Measurements from ENCODE around the gene PPTC7. TPM values are rescaled to one million over a fixed set of nuclear protein-coding genes. Genes with fewer than 3 reads are reported as not detected.

PPTC7 gene
- total and polyA plus RNA-seq, 2 of the 13 experiments (the other 11 are each of a cell fraction or from before 2014, with no cell fraction given): 4.8 to 12.3 TPM

DNA sequence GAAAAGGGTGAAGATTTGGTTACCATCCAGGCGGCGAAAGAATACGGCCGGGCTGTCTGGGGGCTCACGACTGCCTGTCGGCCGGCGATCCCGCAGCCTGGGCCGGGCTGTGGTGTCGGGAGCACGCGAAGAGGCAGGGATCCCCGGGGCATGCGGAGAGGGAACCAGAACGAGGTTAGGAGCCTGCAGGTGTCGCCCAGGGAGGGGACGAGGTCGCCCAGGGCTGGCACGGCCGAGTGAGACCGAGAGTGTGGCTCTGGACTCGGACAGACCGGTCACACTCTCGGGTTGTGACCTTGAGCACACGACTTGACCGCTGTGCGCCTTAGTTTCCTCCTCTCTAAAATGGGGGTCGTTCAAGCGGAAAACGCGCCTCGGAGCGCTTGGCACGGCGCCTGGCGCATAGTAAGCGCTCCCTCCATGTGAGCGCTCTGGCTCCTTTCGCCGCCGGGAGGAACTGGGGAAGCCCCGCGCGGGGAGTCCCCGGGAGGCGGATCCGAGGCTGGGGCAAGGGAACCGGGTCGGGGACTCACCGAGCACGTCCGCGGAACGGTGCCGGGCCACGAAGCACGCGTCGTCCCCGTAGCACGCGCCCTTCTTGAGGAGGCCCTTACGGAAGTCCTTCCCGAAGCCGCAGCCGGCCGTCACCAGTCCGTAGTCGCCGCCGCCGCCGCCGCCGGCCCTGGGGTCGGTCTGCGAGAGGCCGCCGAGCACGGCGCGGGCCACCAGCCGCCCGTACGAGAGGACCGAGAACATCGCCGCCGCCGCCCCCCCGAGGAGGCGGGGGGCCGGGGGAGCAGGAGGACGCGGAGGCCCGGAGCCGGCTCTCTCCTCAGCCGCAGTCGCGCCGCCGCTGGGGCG, 612 bp downstream of the PPTC7 start:
- peak; percentile 52 for ATAC-seq
- no peak for TF ChIP-seq ZNF329 (CRISPR knock-in tag; IDR thresholded peaks at IDR 0.05; ENCODE audit: low read depth)
- 0 out of 2 replicates have a peak, but pooled peaks have one; percentile 25 for TF ChIP-seq THAP9 (CRISPR knock-in tag; IDR thresholded peaks at IDR 0.05; ENCODE audit: borderline replicate concordance)
- TF ChIP-seq ZNF569 (CRISPR knock-in tag; IDR thresholded peaks at IDR 0.05; ENCODE audit: borderline replicate concordance): no peak
- TF ChIP-seq, protein P1, sequence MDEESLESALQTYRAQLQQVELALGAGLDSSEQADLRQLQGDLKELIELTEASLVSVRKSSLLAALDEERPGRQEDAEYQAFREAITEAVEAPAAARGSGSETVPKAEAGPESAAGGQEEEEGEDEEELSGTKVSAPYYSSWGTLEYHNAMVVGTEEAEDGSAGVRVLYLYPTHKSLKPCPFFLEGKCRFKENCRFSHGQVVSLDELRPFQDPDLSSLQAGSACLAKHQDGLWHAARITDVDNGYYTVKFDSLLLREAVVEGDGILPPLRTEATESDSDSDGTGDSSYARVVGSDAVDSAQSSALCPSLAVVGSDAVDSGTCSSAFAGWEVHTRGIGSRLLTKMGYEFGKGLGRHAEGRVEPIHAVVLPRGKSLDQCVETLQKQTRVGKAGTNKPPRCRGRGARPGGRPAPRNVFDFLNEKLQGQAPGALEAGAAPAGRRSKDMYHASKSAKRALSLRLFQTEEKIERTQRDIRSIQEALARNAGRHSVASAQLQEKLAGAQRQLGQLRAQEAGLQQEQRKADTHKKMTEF (CRISPR knock-in tag; IDR thresholded peaks at IDR 0.05): no peak
- no peak for TF ChIP-seq ZNF761 (CRISPR knock-in tag; conservative IDR thresholded peaks at IDR 0.05)
- peak; percentile 85; the same call in 1 of the 2 replicates for TF ChIP-seq MTF2 (CRISPR knock-in tag; IDR thresholded peaks at IDR 0.05; ENCODE audit: borderline replicate concordance)
- TF ChIP-seq MAFK (conservative IDR thresholded peaks at IDR 0.05 in 1 of 2, IDR thresholded peaks at IDR 0.05 in 1 of 2; ENCODE audit: low read length in 2 of 2): no peak
- TF ChIP-seq ZFAT (CRISPR knock-in tag; conservative IDR thresholded peaks at IDR 0.05): 0 out of 2 replicates have a peak, but pooled peaks have one; percentile 30
- TF ChIP-seq SRSF9 (IDR thresholded peaks at IDR 0.05; ENCODE audit: borderline replicate concordance, insufficient read depth, low read depth, low read length, poor library complexity, severe bottlenecking): no peak
- TF ChIP-seq SSRP1 (CRISPR knock-in tag; IDR thresholded peaks at IDR 0.05): 0 out of 2 replicates have a peak, but pooled peaks have one; percentile 49
- TF ChIP-seq ZBTB46 (CRISPR knock-in tag; IDR thresholded peaks at IDR 0.05; ENCODE audit: borderline replicate concordance): no peak
- no peak for TF ChIP-seq THAP11 (CRISPR knock-in tag; IDR thresholded peaks at IDR 0.05)
- TF ChIP-seq RBM39 (IDR thresholded peaks at IDR 0.05; ENCODE audit: low read depth, low read length, poor library complexity, severe bottlenecking): peak; percentile 64
- TF ChIP-seq GABPA (IDR thresholded peaks at IDR 0.05; ENCODE audit: low read depth, low read length): no peak
- TF ChIP-seq GABPA (CRISPR knock-in tag; IDR thresholded peaks at IDR 0.05; ENCODE audit: low read depth): no peak
- no peak for TF ChIP-seq ZNF101 (CRISPR knock-in tag; IDR thresholded peaks at IDR 0.05; ENCODE audit: borderline replicate concordance, low read depth)
- TF ChIP-seq GLI4 (CRISPR knock-in tag; IDR thresholded peaks at IDR 0.05; ENCODE audit: borderline replicate concordance): no peak

More for the DNA sequence above, 612 bp downstream of the PPTC7 start:
- H3K9me3 ChIP-seq (ENCODE audit: low read length): no peaks in the 10 kb centered on the region
- H2AFZ ChIP-seq (ENCODE audit: low read length): no peak overlapping the region
- ChIA-PET CTCF (ENCODE audit: low intra/inter-chr PET ratio, low total read pairs) (interaction anchor here (0.6 kb wide), 1 partner anchor 17 kb away, joined by 3 read pairs; no protein-coding TSS in a partner anchor), POLR2A (interaction anchor here (1.3 to 1.6 kb wide), 2 partner anchors 9 to 114 kb away, joined by 4 to 11 read pairs; partner anchors contain the start of genes FAM216A and GPN3)
- 1% methylated on average over 42 of the region's 104 CpGs for WGBS (ENCODE audit: low lambda C conversion rate)
- no peaks in the 10 kb centered on the region; a peak in 1 of 5 replicates for H3K27me3 ChIP-seq (ENCODE audit: control insufficient read depth in 1 of 2, insufficient read depth in 2 of 2, low read length in 2 of 2)
- peak overlapping the region; percentile 86 for H3K4me2 ChIP-seq (ENCODE audit: low read depth, low read length)
- H3K79me2 ChIP-seq (ENCODE audit: insufficient read depth, low read length): peaks cover 54% of the 10 kb centered on the region
- H3K27ac ChIP-seq (ENCODE audit: extremely low read length, insufficient read depth, low read length): peak overlapping the region; percentile 73
- peaks cover 68% of the 10 kb centered on the region for H3K4me1 ChIP-seq (ENCODE audit: insufficient read depth, low read length)
- in situ Hi-C loops (cut with HindIII; ENCODE audit: extremely low pct_ligation_motif_present, low pct_unique_long_range_greater_than_20kb) (loop anchor here (25.0 kb wide), 1 partner anchor 470 kb away; the partner anchor contains the start of gene IFT81), intact Hi-C loops (cut with micrococcal nuclease; ENCODE audit: unreplicated experiment) (no loop called here)
- H3K36me3 ChIP-seq (replicated peaks in 1 of 2; ENCODE audit: control insufficient read depth in 1 of 2, insufficient read depth in 2 of 2, low read length in 2 of 2): no peaks in the 10 kb centered on the region; a peak in 1 of 5 replicates
- H4K20me1 ChIP-seq (ENCODE audit: insufficient read depth, low read length): peaks cover 25% of the 10 kb centered on the region
- FAIRE-seq (no peak), DNase-seq (ENCODE audit: low spot score) (no peak)
- BruUV-seq (replicated peaks): no TSS peak
- peak overlapping the region; percentile 90 for H3K9ac ChIP-seq (ENCODE audit: insufficient read depth, low read depth, low read length)
- H3K4me3 ChIP-seq (replicated peaks in 1 of 3; ENCODE audit: insufficient read depth in 1 of 3, low read depth in 2 of 3, low read length in 3 of 3): peak overlapping the region; percentile 72 to 98 (median 95)
